Ureter (tissue), 1 donor: Measurements from ENCODE around the gene EIF2B4. TPM values are rescaled to one million over a fixed set of nuclear protein-coding genes. Genes with fewer than 3 reads are reported as not detected.

Experiments
- DNase-seq: peaks from one replicate; pipeline ENCODE4 v3.0.0-alpha.2; 2020; ENCODE audit warnings: low spot score
- total RNA-seq: library from RNA; stranded (reverse); gene quantifications from one replicate; pipeline ENCODE4 v1.2.4, GENCODE V29; 2023
- donor health status: DM: yes; HTN: yes; CAD: no.

The EIF2B4 gene
- total RNA-seq: 37.8 TPM

- DNase-seq: peak; percentile 99
Observed at GRCh38 chr2:27370026-27370815, at the start of gene EIF2B4, which contains the start of gene SNX17. Gene EIF2B4, minus strand, starts transcription at chr2:27370338. Its CDS starts 24 bp downstream, at chr2:27370314. Gene SNX17, plus strand, starts transcription at chr2:27370616. Its CDS starts 128 bp downstream, at chr2:27370744.

- DNase-seq: no peak
Observed at GRCh38 chr2:27416151-27416550, 46.0 kb upstream of the EIF2B4 start.

- DNase-seq: no peak
Observed at GRCh38 chr2:27412419-27413152, 42.4 kb upstream of the EIF2B4 start.

GRCh38 chr2:27409321-27410073 is 39.4 kb upstream of the EIF2B4 start, which contains the start of gene PPM1G:
Gene PPM1G, minus strand, starts transcription at chr2:27409591. Its CDS starts 169 bp downstream, at chr2:27409422.
- DNase-seq: peak; percentile 96

GRCh38 chr2:27408601-27409320 is 38.6 kb upstream of the EIF2B4 start:
- DNase-seq: no peak

GRCh38 chr2:27407798-27408491 is 37.8 kb upstream of the EIF2B4 start:
- no peak for DNase-seq

- DNase-seq: no peak
Observed at GRCh38 chr2:27400348-27401135, 30.4 kb upstream of the EIF2B4 start.

- DNase-seq: no peak
Observed at GRCh38 chr2:27398962-27399361, 28.8 kb upstream of the EIF2B4 start.

GRCh38 chr2:27393225-27393624 is 23.1 kb upstream of the EIF2B4 start:
- DNase-seq: no peak

- no peak for DNase-seq
Observed at GRCh38 chr2:27390822-27391679, 20.9 kb upstream of the EIF2B4 start.

- no peak for DNase-seq
Observed at GRCh38 chr2:27381577-27382181, 11.5 kb upstream of the EIF2B4 start.

- DNase-seq: peak; percentile 98
Observed at GRCh38 chr2:27380626-27381545, 10.7 kb upstream of the EIF2B4 start, which contains the start of gene ZNF513. Gene ZNF513, minus strand, starts transcription at chr2:27380734. Its CDS starts 208 bp downstream, at chr2:27380526.

GRCh38 chr2:27379836-27380625 is 9.9 kb upstream of the EIF2B4 start:
- peak; percentile 83 for DNase-seq

GRCh38 chr2:27379383-27379835 is 9.3 kb upstream of the EIF2B4 start:
- no peak for DNase-seq

- DNase-seq: no peak
Observed at GRCh38 chr2:27378809-27379290, 8.7 kb upstream of the EIF2B4 start.
